CD4-positive, alpha-beta T cell treated with Interleukin-17A for 1 hour (primary cell): Measurements from ENCODE around the gene DNAJB12.
"Not testable (repeated sequence)": the region's sequence is repeated elsewhere in the genome, so short reads cannot be mapped to it uniquely, and the experiment has no call there.

ENCODE experiments used
- DNase-seq: peaks from one replicate; pipeline ENCODE4 v3.0.0-alpha.2; 2020

The DNAJB12 gene

DNA sequence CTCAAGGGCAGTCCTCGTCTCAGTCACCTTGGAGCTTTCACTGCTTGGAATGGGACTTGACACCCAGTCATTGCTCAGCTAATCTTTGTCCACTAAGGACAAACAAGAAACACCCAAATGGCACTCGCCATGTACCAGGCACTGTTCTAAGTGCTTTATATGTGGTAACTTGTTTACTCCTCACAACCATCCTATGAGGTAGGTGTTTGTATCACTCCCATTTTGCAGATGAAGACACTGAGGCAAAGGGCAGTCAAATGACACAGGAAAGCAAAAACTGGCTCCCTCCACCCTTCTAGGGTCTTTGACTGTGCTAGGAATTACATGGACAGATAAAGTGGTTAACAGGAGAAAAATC is 24.7 kb downstream of the DNAJB12 start:
- no peak for DNase-seq

DNA sequence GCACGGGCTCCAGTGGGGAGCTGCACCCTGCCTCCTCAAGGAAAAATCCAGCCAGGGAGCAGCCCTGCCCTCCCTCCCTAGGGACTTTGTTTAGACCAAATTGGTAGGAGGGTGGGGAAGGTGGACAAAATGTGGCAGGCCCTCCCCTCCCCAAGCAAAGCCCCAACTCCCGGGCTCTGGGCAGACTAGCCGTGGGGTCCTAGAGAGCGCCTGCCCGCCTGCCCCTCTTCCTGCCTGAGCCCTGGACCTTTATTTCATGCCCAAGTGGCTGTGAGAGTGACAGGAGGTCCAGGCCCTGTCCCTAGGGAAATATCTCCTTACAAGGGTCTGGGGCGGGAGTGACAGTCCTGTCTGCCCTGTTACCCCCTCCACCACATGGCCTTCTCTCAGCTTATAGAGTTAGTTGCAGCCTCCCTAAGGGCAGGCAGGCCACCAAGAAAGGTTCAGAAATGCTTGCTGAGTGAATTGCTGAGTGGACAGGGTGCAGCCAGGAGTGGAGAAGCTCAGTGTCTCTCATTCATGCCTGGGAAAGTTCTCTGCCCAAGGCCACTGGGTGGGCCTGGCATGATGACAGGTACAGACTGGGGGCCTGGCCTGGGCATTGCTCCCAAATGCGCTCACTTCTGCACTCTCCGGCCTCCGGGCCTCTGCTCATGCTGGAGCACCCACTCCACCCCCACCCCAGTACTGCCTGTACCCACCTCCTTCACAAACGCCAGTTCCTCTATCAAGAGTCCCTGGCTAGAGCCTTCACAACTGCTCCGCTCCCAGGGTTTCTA is 25.2 kb downstream of the DNAJB12 start:
- DNase-seq, result no peak

DNA sequence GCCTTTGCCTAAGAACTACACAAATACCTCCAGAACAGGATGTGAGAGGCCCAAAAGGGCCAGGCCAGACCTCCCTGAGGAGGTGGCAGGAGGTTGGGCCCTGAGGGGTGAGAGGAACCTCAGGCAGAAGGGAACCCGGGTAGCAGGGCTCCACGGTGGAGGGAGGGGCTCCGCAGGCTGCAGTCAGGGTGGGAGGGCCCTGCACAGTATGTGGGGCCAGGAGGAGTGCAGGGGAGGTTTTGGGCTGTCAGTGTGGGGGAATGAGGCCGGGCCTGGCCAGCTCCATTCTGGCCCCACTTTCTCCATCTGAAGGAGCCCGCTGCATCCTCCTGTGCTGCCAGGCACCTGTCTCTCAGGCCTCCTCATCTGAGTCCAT is 25.9 kb downstream of the DNAJB12 start:
- DNase-seq, result no peak

DNA sequence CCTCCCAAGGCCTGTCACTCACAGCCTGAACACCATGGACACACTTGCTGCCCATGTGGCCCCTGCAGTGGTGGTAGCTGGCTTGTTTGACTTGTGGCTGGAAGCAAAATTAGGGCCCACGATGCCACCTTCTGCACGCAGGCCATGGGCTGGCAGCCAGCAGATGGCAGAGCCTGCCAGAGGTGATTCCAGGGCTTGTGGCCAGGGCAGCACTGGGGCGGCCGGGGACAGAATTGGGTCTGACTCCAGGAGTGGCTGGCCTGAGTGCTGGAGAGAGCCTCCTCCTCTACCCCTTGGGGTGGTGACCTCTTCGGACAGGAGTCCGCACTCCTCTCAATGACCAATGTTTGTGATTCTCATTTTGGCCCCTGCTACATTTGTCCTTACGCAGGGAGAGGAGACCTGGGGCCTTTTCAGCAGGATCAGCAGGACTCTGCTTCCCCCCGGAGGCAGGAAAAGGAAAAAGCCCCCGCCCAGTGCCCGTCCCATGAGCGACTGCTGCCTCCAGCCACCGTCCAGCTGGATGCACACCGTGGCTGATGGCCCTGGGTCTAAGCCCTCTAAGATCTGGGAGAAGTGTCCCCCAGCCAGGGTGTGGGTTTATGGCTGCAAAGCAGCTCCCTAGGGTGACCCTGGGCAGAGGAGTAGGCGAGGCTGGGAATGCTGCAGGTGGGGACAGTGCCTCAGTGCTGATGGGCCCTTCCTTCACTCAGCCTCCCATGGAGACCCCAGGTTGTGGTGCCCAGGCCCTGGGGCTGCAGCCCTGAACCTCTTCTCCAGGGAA is 26.5 kb downstream of the DNAJB12 start:
- DNase-seq, result no peak

DNA sequence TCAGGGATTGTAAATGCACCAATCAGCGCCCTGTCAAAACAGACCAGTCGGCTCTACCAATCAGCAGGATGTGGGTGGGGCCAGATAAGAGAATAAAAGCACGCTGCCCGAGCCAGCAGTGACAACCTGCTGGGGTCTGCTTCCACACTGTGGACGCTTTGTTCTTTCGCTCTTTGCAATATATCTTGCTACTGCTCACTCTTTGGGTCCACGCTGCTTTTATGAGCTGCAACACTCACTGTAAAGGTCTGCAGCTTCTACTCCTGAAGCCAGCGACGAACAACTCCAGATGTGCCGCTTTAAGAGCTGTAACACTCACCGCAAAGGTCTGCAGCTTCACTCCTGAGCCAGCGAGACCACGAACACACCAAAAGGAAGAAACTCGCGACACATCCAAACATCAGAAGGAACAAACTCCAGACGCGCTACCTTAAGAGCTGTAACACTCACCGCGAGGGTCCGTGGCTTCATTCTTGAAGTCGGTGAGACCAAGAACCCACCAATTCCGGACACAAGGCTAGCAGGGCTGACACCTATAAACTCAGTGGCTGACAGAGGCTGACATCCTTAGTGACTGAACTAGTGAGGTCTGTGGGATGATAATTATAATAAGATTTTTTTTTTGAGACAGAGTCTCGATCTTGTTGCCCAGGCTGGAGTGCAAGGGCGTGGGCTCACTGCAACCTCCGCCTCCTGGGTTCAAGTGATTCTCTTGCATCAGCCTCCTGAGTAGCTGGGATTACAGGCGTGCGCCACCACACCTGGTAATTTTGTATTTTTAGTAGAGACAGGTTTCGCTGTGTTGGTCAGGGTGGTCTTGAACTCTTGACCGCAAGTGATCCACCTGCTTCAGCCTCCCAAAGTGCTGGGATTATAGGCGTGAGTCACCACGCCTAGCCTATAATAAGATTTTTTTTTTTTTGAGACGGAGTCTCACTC is 27.8 kb downstream of the DNAJB12 start:
- peak; percentile 86 for DNase-seq

DNA sequence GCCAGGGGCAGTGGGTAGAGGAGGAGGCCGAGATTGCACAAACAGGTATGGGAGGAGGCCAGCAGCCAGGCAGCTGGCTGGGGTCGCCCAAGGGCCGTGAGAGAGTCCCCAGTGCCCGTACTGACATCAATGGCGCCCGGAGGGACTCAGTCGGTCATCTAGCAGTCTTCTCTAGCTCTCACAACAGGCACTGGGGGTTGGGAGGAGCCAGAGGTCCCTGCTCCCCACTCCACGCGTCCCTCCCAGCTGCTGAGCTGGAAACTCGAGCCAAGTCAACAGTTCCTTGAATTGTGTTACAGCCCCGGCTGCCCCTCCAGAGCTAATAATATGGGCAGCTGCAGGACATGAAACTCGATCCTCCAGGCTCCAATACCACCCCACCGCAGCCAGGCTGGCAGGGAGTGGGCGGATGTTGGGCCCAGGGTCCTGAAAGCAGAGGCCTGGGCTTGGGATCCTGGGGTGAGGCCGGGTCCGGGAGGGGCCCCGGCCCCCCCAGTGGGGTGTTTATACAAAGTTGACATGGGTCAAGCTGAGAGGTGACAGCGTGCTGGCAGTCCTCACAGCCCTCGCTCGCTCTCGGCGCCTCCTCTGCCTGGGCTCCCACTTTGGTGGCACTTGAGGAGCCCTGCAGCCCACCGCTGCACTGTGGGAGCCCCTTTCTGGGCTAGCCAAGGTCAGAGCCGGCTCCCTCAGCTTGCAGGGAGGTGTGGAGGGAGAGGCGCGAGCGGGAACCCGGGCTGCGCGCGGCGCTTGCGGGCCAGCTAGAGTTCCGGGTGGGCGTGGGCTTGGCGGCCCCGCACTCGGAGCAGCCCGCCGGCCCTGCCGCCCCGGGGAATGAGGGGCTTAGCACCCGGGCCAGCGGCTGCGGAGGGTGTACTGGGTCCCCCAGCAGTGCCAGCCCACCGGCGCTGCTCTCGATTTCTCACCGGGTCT is 29.2 kb downstream of the DNAJB12 start:
- not testable (repeated sequence) for DNase-seq

DNA sequence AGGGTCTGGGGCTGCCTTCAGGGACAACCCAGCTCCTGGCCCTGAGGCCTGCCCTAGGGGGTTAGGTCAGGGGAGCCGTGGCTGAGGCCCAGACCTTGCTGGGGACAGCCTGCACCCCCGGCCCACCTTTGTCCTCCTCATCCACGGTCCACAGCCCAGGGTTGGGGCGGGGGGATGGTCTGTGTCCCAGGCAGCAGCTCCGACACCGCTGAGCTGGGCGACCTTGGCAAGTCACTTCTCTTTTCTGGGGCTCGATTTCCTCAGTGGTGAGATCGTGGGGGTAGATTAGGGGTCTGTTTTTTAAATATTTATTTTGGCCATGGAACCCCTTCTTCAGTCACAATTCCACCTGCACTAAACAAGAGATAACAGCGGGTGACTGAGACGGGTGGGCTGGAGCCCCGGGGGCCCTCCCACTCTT is 30.9 kb downstream of the DNAJB12 start:
- no peak for DNase-seq

DNA sequence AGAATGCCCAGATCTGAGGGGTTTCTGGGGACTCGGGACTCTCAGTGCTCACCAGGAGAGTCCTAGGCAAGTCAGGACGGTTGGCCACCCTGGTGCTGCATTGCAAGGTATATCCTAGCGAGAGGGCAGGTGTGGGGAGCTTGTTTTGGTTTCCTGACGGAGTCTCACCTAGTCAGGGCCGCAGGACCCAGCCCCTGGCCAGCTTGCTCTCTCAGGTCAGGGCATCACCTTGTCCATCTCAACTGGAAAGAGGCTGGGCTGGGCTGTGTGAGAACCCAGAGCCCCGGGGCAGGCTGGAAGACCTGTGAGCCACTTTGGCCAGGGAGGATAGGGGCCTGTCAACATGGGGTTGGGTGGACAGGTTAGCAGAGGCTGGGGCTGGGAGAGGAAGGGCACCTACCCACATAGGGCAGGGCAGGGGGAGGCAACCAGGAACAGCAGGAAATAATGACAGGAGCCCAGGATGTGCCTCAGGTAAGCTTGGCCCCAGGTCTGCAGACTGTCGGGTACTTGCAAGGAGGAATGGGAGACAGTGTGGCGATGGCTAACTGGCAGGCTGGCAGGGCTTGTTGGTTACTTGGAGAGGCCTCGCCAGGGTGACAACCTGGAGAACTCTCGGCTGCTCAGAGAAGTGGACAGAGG is 31.5 kb downstream of the DNAJB12 start:
- no peak for DNase-seq

DNA sequence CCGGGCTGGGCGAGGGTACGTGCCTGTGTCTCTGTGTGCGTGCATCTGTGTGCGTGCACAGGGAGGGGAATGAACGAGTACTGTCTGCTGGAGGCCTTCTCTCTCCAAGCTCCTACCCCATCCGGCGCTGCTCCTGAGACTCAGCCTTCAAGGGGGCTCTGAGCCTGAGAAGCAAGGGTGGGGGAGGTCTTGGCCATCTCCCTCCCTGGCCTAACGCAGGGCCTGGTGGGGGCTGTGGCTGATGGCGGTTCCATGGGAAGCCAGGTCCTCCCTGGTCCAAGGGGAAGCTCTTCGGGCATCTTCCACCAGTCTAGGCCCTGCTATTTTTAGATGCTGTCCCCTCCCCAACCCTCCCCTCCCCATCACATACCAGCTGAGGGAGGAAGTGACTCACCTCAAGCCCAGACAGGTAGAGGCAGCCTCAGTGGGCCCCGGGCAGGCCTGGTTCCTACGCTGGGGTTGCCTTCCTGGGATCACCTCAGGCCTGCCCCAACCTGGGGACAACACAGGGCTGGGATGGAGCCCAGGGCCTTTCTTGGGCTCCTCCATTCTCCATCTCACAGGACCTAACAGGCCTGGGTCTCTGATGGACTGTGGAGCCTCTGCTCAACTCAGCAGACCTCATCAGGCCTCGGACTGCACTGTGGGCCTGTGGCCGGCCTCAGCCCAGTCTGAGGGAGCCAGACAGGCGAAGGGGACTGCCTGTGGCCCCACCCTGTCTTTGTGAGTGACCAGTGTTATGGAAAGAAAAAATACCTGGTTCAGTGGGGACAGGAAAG is 32.2 kb downstream of the DNAJB12 start:
- DNase-seq, result peak; percentile 65

DNA sequence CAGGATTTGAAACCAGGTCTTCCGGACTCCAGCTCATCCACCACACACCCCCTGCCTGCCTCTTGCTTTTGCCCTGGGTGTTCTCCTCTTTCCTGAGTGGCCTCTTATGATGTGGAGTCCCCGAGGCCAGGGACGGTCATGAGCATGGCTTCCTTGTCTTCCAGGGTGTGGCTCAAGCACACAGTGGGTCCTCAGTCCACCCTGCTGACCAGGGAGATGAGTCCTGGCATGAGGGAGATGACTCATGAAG is 32.8 kb downstream of the DNAJB12 start:
- no peak for DNase-seq

DNA sequence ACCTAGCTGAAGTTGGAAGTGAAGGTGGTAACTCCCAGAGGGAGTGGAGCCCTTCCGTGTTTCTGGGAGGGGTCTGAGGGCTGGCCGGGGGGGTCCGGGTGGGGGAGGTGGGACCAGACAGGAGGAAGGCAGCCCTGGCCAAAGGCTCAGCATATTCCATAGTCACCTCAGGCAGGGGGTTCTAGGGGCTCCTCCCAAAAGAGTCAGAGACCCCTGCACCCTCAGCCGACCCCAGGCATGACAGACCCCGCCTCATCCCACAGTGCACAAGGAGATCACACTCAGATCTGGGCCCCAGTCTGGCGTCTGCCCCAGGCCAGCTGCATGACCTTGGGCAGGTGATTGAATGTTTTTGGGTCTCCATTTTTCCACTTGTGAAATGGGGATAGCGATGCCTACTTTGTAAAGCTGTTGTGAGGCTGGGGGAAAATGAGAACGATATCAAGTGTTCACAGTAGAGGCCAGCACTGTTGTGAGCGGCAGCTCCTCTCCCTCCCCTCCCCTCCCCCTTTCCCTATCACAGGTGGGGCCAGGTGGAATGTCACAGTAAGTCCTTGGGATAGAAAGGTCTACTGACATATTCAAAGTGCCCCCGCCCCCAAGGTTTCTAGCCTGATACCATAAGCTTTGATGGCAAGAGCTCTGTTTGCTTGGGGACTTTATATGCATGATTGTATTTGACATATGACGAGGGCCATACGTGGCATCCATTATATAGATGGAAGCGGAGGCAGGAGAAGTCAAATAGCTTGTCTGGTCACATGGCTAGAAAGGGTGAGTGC is 33.3 kb downstream of the DNAJB12 start:
- no peak for DNase-seq

DNA sequence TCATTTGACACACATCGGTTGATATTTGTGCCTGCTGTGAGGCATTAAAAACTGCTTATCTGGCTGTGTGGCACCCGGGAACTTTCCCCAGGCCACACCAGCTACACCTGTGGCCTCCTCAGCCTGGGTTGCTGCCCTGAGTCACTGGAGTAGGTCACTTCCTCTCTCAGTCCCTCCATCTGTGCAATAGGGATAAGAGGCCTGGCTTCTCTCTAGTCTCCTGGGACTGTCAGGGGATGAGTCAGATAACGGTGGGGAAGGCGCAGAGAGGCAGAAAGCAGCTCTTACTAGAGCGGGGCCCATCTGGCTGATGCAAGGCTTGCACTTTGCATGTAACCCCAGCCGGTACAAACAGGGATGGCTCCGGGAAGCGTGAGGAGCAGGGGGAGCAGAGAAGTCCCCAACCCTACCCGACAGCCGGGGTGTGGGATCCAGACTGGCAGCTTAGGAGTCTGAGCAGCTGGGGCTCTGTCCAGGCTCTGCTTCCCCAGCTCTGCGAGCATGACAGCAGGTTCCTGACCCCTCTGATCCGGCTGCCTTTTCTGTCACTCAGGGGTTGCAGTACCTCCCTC is 34.0 kb downstream of the DNAJB12 start:
- DNase-seq, result peak; percentile 55

DNA sequence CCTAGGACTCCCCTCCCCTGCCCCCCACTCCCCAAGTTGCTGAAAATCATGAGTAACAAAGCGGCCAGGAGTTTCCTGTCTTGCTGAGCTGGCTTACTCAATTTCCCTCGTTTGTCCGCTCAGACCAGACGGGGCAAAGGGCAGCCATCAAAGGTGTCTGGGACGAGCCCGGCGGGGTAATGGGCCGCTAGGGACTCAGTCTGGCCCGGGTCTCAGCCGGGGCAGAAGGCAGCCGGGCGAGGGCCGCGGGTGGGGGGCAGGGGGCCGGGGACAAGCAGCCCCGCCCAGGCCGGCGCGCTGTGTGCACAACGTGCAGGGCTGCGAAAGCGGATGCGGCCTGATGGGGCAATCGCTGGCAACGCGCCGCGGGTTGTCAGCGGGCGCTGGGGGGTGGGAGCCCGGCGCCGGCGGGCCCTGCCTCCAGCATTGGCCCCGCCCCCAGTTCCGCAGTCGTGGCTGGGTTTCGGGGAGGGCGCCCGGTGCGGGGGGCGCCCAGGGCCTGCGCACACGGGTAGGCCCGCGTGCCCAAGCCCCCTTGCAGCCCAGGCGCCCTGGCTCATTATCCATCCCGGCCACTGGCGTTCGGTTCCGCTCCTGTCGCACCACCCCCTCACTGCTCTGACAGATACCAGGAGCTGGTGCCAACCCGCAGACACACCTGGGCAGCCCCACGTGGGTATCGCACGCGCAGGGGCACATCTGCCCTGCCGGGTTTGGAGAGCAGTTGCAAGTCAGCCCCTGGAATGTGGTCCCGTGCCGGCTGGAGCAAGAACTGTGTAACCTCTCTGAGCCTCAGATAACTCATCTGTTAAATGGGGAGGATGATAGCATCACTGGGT is 35.1 kb downstream of the DNAJB12 start:
- peak; percentile 87 for DNase-seq

DNA sequence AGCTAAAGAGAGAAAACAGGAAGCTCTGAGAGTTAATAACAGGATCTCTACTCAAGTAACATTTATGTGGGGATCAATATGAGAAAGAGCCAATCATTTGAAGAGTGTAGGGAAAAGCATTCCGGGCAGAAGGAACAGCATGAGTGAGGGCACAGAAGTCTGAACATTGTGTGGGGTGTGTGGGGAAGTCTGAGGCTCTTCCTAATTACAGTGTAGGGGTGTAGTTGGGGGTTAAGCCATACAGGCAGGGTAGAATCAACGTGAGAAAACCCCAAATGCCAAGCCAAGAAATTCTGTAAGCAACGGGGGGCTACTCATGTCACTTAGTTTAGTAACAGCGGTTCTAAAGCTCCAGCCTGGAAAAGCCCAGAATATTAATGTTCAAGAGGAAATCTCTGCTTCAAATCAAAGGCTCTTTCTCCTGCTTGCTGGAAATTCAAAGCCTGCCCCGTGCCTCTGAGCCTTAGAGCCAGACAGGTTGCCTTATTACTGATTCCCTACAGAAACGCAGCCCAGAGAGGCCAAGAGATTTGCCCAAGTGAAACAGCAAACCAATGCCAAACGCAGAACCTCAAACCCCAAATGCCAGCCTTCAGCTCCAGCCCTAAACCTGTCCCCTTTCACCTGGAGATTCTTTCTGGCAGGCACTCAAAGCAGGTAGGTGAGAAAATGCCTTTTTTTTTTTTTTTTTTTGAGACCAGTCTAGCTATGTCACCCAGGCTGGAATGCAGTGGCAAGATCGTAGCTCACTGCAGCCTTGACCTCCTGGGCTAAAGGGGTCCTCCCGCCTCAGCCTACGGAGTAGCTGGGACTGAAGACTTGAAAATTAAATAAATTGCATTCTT is 36.1 kb downstream of the DNAJB12 start:
- DNase-seq, result no peak

DNA sequence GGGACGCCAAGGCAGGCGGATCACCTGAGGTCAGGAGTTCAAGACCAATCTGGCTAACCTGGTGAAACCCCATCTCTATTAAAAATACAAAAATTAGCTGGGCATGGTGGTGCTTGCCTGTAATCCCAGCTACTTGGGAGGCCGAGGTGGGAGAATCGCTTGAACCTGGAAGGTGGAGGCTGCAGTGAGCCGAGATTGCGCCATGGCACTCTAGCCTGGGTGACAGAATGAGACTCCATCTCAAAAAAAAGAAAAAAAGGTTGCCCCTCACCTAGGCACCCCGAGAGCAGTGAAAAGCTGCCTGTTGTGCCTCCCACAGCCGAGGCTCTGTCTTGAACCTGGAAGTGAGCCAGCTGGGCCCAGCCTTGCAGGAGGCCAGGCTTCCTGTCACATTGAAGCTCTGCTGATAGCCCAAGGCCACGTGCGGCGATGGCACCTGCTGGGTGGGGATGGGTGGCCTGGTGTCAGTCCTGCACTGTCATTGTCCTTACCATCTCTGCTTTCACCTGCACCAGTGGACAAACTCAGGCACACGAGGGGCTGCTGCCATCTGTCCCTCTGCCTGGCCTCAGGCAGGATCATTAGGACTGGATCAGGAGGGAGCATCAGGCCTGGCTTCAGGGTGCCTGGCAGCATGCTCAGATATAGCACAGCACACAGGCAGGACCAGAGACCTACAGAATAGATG is 37.8 kb downstream of the DNAJB12 start:
- peak; percentile 61 for DNase-seq

DNA sequence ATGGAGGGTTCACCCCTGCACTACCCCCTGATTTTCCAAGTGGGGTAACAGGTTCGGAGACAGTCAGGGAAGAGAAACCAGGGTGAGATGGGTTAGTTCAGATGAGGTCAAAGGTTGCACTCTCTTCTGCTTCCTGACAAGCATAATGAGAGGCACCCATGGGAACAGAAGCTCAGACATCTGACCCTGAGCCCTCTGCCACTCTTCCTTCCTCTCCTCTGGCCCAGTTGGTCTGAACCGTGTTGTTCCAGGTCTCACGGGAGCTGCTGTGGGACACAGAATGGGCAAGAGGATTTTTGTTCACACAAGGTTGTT is 38.4 kb downstream of the DNAJB12 start:
- no peak for DNase-seq

DNA sequence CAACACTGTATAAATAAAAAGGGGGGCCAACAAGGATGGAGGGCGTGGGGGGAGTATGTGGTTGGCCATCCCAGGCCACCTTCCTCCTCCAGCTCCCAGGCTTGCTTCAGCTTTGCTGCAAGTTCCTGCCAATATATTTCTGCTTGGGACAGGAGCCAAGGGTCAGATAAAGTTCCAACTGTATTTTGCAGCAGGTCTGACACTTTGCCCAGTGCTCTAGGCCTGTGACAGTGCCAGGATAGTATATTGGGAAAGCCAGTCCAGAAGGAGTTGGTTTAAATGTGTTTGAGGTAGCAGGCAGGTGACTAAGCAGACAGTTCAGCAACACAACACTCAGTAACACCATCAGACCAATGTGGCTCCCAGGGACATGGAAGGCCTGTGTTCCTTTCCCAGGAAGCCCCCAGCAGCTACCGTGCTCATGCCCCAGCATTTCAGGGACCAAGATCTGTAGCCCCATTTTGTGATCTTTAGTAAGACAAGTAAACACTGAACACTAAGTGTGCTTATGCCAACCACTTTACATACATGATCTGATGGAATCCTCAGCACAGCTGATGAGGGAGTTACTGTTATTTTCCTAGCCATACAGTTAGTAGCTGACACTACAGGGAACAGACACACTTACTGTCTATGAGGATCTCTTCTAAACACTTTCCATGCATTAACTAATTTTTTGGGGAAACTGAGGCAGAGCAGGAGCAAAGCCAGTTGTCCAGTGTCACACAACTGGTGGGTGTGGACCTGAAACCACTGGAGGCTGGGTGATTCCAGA is 38.9 kb downstream of the DNAJB12 start:
- no peak for DNase-seq
